Rectal smooth muscle tissue (tissue), 1 donor: ENCODE data around the gene GPD1.

Experiments
- H3K27ac ChIP-seq: one replicate; pipeline ENCODE4 v1.7.0; 2013; ENCODE audit warnings: low read depth, low read length, inconsistent platforms
- H3K27me3 ChIP-seq: one replicate; pipeline ENCODE4 v1.7.0; 2013; ENCODE audit warnings: low read length; ENCODE audit not compliant: control insufficient read depth, insufficient read depth
- H3K36me3 ChIP-seq: one replicate; pipeline ENCODE4 v1.7.0; 2013; ENCODE audit warnings: low read length; ENCODE audit not compliant: control insufficient read depth, insufficient read depth
- H3K4me1 ChIP-seq: one replicate; pipeline ENCODE4 v1.7.0; 2013; ENCODE audit warnings: low read length; ENCODE audit not compliant: control insufficient read depth, insufficient read depth
- H3K4me3 ChIP-seq: one replicate; pipeline ENCODE4 v1.7.0; 2013; ENCODE audit warnings: low read length
- H3K9ac ChIP-seq: one replicate; pipeline ENCODE4 v1.7.0; 2013; ENCODE audit warnings: low read length

GPD1 gene

DNA sequence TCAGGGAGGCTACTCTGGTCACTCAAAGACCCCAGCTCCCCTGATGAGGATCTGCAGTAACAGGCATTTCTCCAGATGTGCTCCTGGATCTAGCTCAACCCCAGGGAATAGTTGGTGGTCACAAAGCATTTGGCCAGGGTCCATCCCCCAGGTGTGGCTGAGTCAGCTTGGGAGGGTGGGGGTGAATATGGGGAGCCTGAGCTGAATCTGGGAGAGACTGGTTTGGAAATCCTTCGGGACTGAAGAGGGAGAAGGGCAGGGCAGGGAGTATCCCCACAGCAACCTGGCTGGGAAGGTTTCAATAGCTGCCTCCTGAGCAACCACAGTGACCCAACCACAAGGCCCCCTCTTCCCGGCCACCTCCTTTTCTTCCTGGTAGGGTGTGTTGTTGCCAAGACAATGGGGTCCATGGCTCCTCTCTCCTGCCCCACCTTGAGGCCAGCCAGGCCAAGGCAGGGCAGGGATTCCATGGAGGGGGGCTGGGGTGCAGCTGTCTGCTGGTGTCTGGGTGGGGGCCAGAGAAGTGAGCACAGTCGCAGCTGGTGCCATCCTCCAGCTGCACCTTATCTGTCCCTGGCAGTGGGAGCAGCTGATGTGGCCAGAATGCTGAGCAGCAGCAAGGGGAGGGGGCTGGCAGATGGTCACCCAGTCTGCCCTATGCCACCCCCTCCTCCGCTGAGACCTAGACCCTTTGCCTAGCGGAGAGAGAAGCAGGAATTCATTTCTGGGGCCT, 40.9 kb upstream of the GPD1 start:
- Histone ChIP-seq H3K9ac (no peak overlapping the region), H3K4me1 (peaks cover 9% of the 10 kb centered on the region), H3K27me3 (peaks cover 2% of the 10 kb centered on the region), H3K4me3 (no peak overlapping the region), H3K27ac (no peak overlapping the region), H3K36me3 (no peaks in the 10 kb centered on the region)

DNA sequence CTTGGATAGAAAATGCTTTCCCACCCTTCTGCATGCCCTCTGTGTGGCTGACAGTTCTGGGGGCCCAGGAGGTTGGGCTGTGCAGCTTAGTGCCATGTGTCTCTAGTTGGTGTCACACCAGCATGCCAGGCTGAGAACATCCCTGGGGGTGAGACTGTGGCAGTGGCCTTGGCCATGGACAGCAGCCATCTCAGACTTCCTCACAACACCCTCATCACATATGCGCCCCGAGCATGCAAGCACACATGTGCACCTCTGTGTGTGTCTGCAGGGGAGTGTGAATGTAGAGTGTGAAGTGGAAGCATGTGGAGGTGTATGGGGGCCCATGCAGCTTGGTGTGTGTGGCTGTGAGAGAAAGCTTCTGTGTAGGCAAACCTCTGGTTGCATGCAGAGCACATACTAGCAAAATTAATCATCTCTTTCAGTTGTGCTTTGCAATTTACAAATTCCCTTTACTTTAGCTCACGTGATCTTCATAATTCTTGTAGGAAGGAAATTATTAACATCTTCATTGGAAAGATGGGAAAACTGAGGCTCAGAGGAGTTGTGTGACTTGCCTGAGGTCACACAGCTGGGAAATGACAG, 38.0 kb upstream of the GPD1 start:
- Histone ChIP-seq H3K27ac (peak overlapping the region; percentile 60), H3K4me1 (peaks cover 9% of the 10 kb centered on the region), H3K27me3 (peaks cover 2% of the 10 kb centered on the region), H3K9ac (no peak overlapping the region), H3K36me3 (no peaks in the 10 kb centered on the region), H3K4me3 (no peak overlapping the region)

DNA sequence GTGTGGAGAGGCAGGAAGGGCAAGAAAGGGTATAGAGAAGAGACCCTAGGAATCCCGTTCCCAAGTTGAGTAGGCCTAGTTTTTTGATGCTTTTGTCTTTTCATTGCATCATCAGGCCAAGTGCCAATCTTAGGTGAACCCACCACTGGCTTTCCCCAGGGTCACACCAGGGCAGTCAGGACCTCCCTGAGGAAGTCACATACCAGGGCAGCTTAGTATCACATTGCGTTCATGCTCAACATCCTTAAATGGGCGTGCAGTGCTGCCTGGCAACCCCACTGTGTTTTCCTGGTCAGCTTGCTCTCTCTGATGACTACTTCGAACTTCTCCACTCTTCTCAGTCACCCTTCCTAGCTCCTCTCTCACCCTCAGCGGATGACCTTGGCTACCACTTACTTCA, 37.4 kb upstream of the GPD1 start:
- no peak overlapping the region for H3K4me3 ChIP-seq
- H3K36me3 ChIP-seq: no peaks in the 10 kb centered on the region
- H3K27ac ChIP-seq: peak overlapping the region; percentile 60
- H3K4me1 ChIP-seq: peaks cover 9% of the 10 kb centered on the region
- no peak overlapping the region for H3K9ac ChIP-seq
- H3K27me3 ChIP-seq: peaks cover 2% of the 10 kb centered on the region

- Histone ChIP-seq H3K4me1 (peaks cover 9% of the 10 kb centered on the region), H3K36me3 (no peaks in the 10 kb centered on the region), H3K27me3 (no peaks in the 10 kb centered on the region), H3K4me3 (no peak overlapping the region), H3K27ac (no peak overlapping the region), H3K9ac (no peak overlapping the region)
Observed at GRCh38 chr12:50069069-50069468, 34.7 kb upstream of the GPD1 start.

- no peak overlapping the region for H3K27ac ChIP-seq
- H3K4me3 ChIP-seq: no peak overlapping the region
- H3K36me3 ChIP-seq: no peaks in the 10 kb centered on the region
- peaks cover 9% of the 10 kb centered on the region for H3K4me1 ChIP-seq
- no peaks in the 10 kb centered on the region for H3K27me3 ChIP-seq
- no peak overlapping the region for H3K9ac ChIP-seq
Observed at GRCh38 chr12:50069539-50069938, 34.3 kb upstream of the GPD1 start.

DNA sequence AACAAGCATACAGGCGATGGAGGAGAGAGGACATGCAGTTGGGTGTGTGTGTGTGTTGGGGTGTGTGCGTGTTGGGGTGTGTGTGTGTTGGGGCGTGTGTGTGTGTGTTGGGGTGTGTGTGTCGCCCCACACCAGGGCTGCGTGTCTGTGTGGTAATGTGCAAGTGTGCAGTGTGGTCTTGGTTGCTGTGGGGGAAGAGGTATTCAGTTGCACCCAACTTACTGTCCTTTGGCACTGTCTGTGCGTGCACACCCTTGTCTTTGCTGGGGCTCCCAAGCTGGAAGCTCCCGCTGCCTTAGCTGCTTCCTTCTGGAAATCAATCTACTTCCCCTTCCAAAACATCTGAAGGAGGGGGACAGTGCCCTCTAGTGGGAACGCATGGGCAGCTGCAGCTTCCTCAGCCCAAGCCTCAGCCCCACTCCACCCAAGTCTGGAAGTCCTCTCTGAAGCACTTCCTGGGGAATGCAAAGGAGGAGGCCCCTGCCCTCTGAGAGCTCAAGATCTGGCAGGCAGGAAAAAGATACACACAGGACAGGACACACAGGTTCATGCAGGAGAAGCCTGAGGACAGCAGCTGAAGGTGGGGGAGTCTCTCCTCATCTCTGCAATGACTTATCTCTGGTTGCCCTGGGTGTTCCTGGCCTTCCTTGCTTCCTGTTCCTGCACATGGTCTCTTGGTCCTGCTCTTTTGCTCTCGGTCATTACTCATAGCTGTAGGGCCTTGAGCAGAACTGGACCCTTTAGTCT, 33.3 kb upstream of the GPD1 start:
- H3K36me3 ChIP-seq: no peaks in the 10 kb centered on the region
- no peak overlapping the region for H3K4me3 ChIP-seq
- no peak overlapping the region for H3K9ac ChIP-seq

DNA sequence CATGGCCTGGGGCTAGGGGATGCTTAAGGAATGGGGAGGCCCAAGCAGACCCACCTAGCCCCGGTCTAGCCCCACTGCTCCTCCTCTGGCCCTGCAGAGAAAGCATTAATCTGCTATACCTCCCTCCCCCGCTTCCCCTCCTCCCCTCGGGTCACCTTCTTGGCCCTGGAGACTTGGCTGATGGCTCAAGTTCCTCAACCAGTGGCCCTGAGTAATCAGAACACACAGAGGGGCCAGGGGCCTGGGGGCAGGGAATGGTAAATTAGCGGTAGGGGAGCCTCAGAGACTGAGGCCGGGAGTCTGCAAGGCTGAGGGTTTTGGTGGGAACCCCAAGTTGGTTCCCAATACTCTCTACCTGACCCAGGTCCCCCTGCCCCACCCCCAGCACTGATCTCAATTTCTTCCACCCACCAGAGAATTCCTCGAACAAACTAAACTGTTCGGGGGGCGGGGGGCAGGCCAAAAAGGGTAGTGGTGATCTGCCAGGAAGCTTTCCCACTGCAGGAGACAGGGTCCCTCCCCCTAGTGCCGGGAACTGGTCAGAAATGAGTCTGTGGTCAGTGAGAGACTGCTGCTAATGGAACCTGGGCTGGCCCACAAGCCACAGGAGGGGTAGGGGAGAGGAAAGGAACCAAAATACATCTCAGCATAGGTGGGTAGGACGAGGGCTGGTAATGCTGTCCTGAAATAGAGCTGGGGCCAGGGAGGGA, 31.5 kb upstream of the GPD1 start:
- Histone ChIP-seq H3K4me1 (no peaks in the 10 kb centered on the region), H3K27me3 (no peaks in the 10 kb centered on the region), H3K9ac (no peak overlapping the region), H3K36me3 (no peaks in the 10 kb centered on the region), H3K27ac (no peak overlapping the region), H3K4me3 (no peak overlapping the region)

More for the DNA sequence above, 33.3 kb upstream of the GPD1 start:
- Histone ChIP-seq H3K4me1 (peaks cover 9% of the 10 kb centered on the region), H3K27me3 (no peaks in the 10 kb centered on the region), H3K27ac (no peak overlapping the region)

DNA sequence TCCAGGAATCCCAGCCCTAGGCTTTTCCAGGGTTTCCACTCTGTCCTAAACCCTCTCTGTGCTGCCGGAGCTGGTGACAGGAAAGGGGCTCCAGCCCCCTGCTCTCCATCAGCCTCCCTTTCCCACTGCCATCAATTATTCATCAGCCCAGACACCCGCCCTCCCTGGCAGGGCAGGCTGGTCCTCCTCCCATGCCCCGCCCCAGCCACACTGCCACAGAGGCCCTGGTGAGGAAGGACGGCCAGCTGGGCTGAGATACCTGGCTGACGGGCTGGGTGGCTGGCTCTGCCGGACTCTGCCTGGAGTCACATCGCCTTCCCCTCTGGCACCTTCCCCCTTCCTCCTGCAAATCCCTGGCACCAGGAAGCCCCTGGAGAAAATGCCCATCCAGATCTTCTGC, 30.6 kb upstream of the GPD1 start:
- H3K4me3 ChIP-seq: no peak overlapping the region
- H3K9ac ChIP-seq: no peak overlapping the region
- no peak overlapping the region for H3K27ac ChIP-seq
- H3K4me1 ChIP-seq: no peaks in the 10 kb centered on the region
- no peaks in the 10 kb centered on the region for H3K27me3 ChIP-seq
- H3K36me3 ChIP-seq: no peaks in the 10 kb centered on the region

GRCh38 chr12:50073712-50074111, 30.1 kb upstream of the GPD1 start:
- Histone ChIP-seq H3K36me3 (no peaks in the 10 kb centered on the region), H3K9ac (no peak overlapping the region), H3K4me1 (no peaks in the 10 kb centered on the region), H3K27me3 (no peaks in the 10 kb centered on the region), H3K4me3 (no peak overlapping the region), H3K27ac (no peak overlapping the region)

DNA sequence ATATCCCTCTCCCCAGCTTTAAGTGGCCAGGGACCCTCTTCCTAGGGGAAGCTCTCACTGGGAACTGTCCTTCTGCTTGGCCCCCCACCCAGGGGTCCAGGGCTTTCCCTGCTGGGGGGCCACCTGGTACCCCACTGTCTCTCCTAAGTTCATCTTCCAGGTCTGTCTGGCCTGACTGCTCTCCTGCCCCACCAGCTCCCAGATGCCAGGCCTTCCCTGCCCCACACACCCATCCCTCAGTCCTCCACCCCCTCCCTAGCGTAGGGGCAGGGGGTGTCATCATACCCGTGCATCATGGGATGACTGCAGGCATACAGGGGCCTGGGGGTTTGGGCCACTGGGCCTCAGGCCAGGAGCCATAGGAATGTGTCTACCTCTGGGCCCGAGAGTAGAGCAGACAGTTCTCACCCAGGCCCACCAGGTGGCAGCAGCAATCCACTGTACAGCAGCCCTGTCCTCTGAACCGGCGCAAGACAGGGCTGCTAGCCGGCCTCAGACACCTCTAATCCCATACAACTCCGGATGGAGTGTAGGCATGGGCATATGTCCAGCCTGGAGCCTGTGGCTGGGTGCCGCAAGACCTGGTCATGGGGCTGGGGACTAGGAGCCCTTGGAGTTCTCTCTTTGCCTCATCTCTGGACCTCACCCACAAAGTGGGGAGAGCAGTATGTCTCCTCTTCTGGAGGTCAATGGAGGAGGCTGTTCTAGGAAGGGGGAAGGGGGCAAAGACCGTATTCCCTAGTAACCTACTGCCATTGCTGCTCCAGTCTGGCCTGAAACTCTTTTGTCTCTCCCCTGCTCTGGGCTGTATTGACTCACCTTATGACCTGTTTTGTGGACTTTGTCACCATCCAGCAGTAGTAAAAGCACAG, 28.6 kb upstream of the GPD1 start:
- Histone ChIP-seq H3K27ac (no peak overlapping the region), H3K4me1 (no peaks in the 10 kb centered on the region), H3K36me3 (no peaks in the 10 kb centered on the region), H3K4me3 (no peak overlapping the region), H3K27me3 (no peaks in the 10 kb centered on the region), H3K9ac (no peak overlapping the region)

DNA sequence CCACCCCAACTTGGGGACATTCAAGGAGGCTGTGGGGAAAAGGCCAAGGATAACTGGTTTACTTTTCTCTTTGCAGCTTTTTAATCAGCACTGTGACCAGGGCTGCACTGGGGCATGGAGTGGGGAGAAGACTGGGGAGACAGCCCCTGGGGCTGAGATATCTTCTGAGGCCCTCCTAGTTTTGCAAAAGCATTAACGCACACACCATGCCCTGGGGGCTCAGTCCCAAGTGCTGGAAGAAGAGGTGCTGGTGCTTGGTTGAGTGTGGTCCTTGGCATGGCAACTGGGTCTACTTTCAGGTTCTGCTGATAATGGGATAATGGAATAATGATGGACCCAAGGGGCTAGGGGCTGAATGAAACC, 28.0 kb upstream of the GPD1 start:
- H3K27ac ChIP-seq: no peak overlapping the region
- H3K4me1 ChIP-seq: no peaks in the 10 kb centered on the region
- H3K4me3 ChIP-seq: no peak overlapping the region

GRCh38 chr12:50077099-50077498, 26.7 kb upstream of the GPD1 start:
- Histone ChIP-seq H3K27ac (no peak overlapping the region), H3K9ac (no peak overlapping the region), H3K4me3 (no peak overlapping the region), H3K27me3 (no peaks in the 10 kb centered on the region), H3K36me3 (no peaks in the 10 kb centered on the region), H3K4me1 (no peaks in the 10 kb centered on the region)

More for the DNA sequence above, 28.0 kb upstream of the GPD1 start:
- no peak overlapping the region for H3K9ac ChIP-seq
- no peaks in the 10 kb centered on the region for H3K27me3 ChIP-seq
- H3K36me3 ChIP-seq: no peaks in the 10 kb centered on the region
